ENCODE data around the gene MTSS2. TPM values are rescaled to one million over a fixed set of nuclear protein-coding genes. Genes with fewer than 3 reads are reported as not detected.

MTSS2 gene
- total RNA-seq, 1 donor from 2014 or later, result 38.3 TPM

DNA sequence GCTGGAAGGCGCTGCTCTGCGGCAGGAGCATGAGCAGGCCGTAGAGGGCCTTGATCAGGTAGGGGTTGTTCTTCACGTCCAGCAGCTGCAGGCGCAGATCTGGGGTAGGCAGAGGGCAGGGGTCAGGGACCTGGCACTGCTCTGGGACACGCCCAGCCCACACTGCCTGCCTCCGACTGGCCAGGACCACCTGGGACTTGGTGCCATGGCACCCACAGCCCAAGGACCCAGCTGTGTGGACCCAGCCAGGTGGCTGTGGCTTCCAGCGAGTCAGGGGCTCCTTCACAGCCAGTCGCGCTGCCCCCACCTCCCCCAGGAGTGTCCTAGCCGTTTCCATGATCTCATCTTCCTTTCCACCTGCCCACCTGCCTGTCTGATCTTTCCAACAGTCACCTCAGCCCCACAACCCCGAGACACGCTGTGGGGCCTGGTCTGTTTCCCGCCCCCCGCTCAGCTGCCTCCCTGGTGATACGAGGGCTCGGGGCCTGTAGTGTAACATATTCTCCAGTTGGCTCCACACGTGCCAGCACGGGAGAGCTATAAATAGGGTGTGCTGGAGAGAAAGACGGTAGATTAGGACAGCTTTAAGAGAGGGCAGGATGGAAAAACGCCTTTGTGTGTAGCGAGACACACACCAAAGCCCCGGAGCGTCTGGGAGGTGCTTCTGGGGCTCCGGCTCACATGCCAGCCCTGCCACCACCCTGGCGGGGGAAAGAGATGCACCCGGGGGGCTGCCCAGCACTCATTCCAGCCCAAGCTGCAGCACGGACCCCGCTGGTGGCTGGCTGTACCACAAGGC is 7.2 kb upstream of the MTSS2 start:
- no peak overlapping the region for H2AFZ ChIP-seq (ENCODE audit: low read depth, low read length)
- no peak for FAIRE-seq
- TF ChIP-seq, protein P1, sequence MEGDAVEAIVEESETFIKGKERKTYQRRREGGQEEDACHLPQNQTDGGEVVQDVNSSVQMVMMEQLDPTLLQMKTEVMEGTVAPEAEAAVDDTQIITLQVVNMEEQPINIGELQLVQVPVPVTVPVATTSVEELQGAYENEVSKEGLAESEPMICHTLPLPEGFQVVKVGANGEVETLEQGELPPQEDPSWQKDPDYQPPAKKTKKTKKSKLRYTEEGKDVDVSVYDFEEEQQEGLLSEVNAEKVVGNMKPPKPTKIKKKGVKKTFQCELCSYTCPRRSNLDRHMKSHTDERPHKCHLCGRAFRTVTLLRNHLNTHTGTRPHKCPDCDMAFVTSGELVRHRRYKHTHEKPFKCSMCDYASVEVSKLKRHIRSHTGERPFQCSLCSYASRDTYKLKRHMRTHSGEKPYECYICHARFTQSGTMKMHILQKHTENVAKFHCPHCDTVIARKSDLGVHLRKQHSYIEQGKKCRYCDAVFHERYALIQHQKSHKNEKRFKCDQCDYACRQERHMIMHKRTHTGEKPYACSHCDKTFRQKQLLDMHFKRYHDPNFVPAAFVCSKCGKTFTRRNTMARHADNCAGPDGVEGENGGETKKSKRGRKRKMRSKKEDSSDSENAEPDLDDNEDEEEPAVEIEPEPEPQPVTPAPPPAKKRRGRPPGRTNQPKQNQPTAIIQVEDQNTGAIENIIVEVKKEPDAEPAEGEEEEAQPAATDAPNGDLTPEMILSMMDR (IDR thresholded peaks at IDR 0.05; ENCODE audit: insufficient read depth, low read depth, low read length), result no peak
- no peak for TF ChIP-seq EZH2 (IDR thresholded peaks at IDR 0.05; ENCODE audit: insufficient read depth, low read length)
- peak overlapping the region; percentile 40 for H3K9ac ChIP-seq (ENCODE audit: low read length)
- H3K27ac ChIP-seq (ENCODE audit: low read depth, low read length), result peak overlapping the region; percentile 11
- no peaks in the 10 kb centered on the region for H3K9me3 ChIP-seq (ENCODE audit: insufficient read depth, low read depth, low read length)
- H3K27me3 ChIP-seq (ENCODE audit: insufficient read depth, low read length), result no peaks in the 10 kb centered on the region
- H3K36me3 Mint-ChIP-seq (ENCODE audit: low read depth, unreplicated experiment), result peaks cover 6% of the 10 kb centered on the region
- no peaks in the 10 kb centered on the region for H4K20me1 ChIP-seq (ENCODE audit: insufficient read depth, low read length)
- peaks cover 53% of the 10 kb centered on the region for H3K4me1 ChIP-seq (ENCODE audit: insufficient read depth, low read length)
- no peaks in the 10 kb centered on the region for H3K9me3 Mint-ChIP-seq (ENCODE audit: unreplicated experiment)
- peak overlapping the region; percentile 64 for H3K4me2 ChIP-seq (ENCODE audit: low read length)
- H3K4me3 ChIP-seq (ENCODE audit: insufficient read depth, low read depth, low read length), result no peak overlapping the region
- no peaks in the 10 kb centered on the region for H3K36me3 ChIP-seq (ENCODE audit: insufficient read depth, low read length)
- peak overlapping the region; percentile 34 for H3K4me3 Mint-ChIP-seq (ENCODE audit: unreplicated experiment)
- no peak for DNase-seq (ENCODE audit: low read depth)
- no peaks in the 10 kb centered on the region for H3K27me3 Mint-ChIP-seq (ENCODE audit: low read depth, unreplicated experiment)
- peak overlapping the region; percentile 77 for H3K27ac Mint-ChIP-seq (ENCODE audit: unreplicated experiment)
- peaks cover 26% of the 10 kb centered on the region for H3K4me1 Mint-ChIP-seq (ENCODE audit: low read depth, unreplicated experiment)
- H3K79me2 ChIP-seq (ENCODE audit: insufficient read depth, low read length), result no peaks in the 10 kb centered on the region

GRCh38 chr16:70692130-70692872 is 6.4 kb upstream of the MTSS2 start:
- TF ChIP-seq EZH2 (IDR thresholded peaks at IDR 0.05; ENCODE audit: insufficient read depth, low read length), result no peak
- TF ChIP-seq, protein P1 (IDR thresholded peaks at IDR 0.05; ENCODE audit: insufficient read depth, low read depth, low read length), result no peak
- DNase-seq (ENCODE audit: low read depth) (no peak), FAIRE-seq (no peak)
- H3K27me3 ChIP-seq (ENCODE audit: insufficient read depth, low read length), result no peaks in the 10 kb centered on the region
- H3K4me3 ChIP-seq (ENCODE audit: insufficient read depth, low read depth, low read length), result no peak overlapping the region
- no peak overlapping the region for H2AFZ ChIP-seq (ENCODE audit: low read depth, low read length)
- H3K4me1 ChIP-seq (ENCODE audit: insufficient read depth, low read length), result peaks cover 55% of the 10 kb centered on the region
- Mint-ChIP-seq H3K36me3 (ENCODE audit: low read depth, unreplicated experiment) (peaks cover 3% of the 10 kb centered on the region), H3K4me1 (ENCODE audit: low read depth, unreplicated experiment) (peaks cover 28% of the 10 kb centered on the region), H3K27me3 (ENCODE audit: low read depth, unreplicated experiment) (no peaks in the 10 kb centered on the region), H3K4me3 (ENCODE audit: unreplicated experiment) (no peak overlapping the region), H3K27ac (ENCODE audit: unreplicated experiment) (no peak overlapping the region), H3K9me3 (ENCODE audit: unreplicated experiment) (no peaks in the 10 kb centered on the region)
- no peaks in the 10 kb centered on the region for H4K20me1 ChIP-seq (ENCODE audit: insufficient read depth, low read length)
- no peaks in the 10 kb centered on the region for H3K36me3 ChIP-seq (ENCODE audit: insufficient read depth, low read length)
- H3K9ac ChIP-seq (ENCODE audit: low read length), result peak overlapping the region; percentile 78
- no peaks in the 10 kb centered on the region for H3K79me2 ChIP-seq (ENCODE audit: insufficient read depth, low read length)
- peak overlapping the region; percentile 62 for H3K4me2 ChIP-seq (ENCODE audit: low read length)
- no peaks in the 10 kb centered on the region for H3K9me3 ChIP-seq (ENCODE audit: insufficient read depth, low read depth, low read length)
- peak overlapping the region; percentile 62 for H3K27ac ChIP-seq (ENCODE audit: low read depth, low read length)
